Heart left ventricle (tissue), 16 donors: ENCODE measurements around the gene ST8SIA6. TPM values are rescaled to one million over a fixed set of nuclear protein-coding genes. Genes with fewer than 3 reads are reported as not detected.

Experiments
- ATAC-seq, 4 donors: fragments of 200-7000 bp; cut with Tn5 transposase; one replicate each; pipeline ENCODE4 v1.9.1; 2020 to 2022; ENCODE audit warnings: moderate library complexity in 4 of 4, mild to moderate bottlenecking in 3 of 4, moderate number of reproducible peaks in 1 of 4
- DNase-seq, 5 donors: peaks; one replicate each; pipeline ENCODE4 v3.0.0-alpha.2; 2020
- H3K27ac ChIP-seq, 12 donors: fragments of 200-600 bp; sonication (generic) in 4 of 12; one replicate each; pipeline versions ENCODE4 v1.5.0 to v1.8.0; 2016 to 2022; ENCODE audit warnings: mild to moderate bottlenecking in 2 of 12
- H3K27me3 ChIP-seq, 9 donors: fragments of 200-600 bp; sonication (generic) in 2 of 9; one replicate each; pipeline versions ENCODE4 v1.5.1 to v1.8.0; 2016 to 2022; ENCODE audit warnings: mild to moderate bottlenecking in 3 of 9
- H3K36me3 ChIP-seq, 9 donors: fragments of 200-600 bp; sonication (generic) in 2 of 9; one replicate each; pipeline versions ENCODE4 v1.5.0 to v1.8.0; 2018 to 2022; ENCODE audit warnings: mild to moderate bottlenecking in 2 of 9
- H3K4me1 ChIP-seq, 12 donors: fragments of 200-600 bp; sonication (generic) in 4 of 12; one replicate each; pipeline versions ENCODE4 v1.5.0 to v1.8.0; 2016 to 2022; ENCODE audit warnings: mild to moderate bottlenecking in 3 of 12
- H3K4me3 ChIP-seq, 12 donors: fragments of 200-600 bp; sonication (generic) in 4 of 12; one replicate each; pipeline versions ENCODE4 v1.5.0 to v1.8.0; 2017 to 2022; ENCODE audit warnings: mild to moderate bottlenecking in 9 of 12, moderate library complexity in 4 of 12
- H3K9me3 ChIP-seq, 12 donors: fragments of 200-600 bp; sonication (generic) in 4 of 12; one replicate each; pipeline versions ENCODE4 v1.5.0 to v1.8.0; 2016 to 2022; ENCODE audit warnings: mild to moderate bottlenecking in 1 of 12
- POLR2A ChIP-seq, 2 donors: fragments of 450-650 bp; IDR thresholded peaks; one replicate each; pipeline ENCODE4 v1.6.1; 2017; ENCODE audit warnings: antibody characterized with exemption in 2 of 2, mild to moderate bottlenecking in 2 of 2, moderate library complexity in 2 of 2
- WGBS, 4 donors: extraction: QIAGEN DNeasy Blood & Tissue Kit in 2 of 4; methylation state at CpG; one replicate each; pipeline versions ENCODE4 v1.1.5 to v1.1.7; 2013 to 2018; 5-methylcytosine and 5-hydroxymethylcytosine counted together
- intact Hi-C, 10 donors: fragments of 100-400 bp; cut with DNase I; formaldehyde crosslinking; loops; one replicate each; pipeline versions ENCODE4 v1.11.1 to v1.14.2; 2022
- polyA plus RNA-seq, 2 donors: library from polyadenylated mRNA; stranded (reverse); fragments of 200-250 nt; gene quantifications; one replicate each; pipeline ENCODE4 v1.2.3, GENCODE V29; 2013
- total RNA-seq, 9 donors: library from RNA; depleted of rRNA in 2 of 9; stranded (reverse); fragments of >200 nt in 2 of 9; fragmentation: NEBNext Ultra II Directional in 3 of 9; extraction: Animal tissue kit (Norgen Biotek cat#: 25700) in 3 of 9; gene quantifications; one replicate each; pipeline versions ENCODE4 v1.1.0 to v1.2.4, GENCODE V29; 2016 to 2023
- TF ChIP-seq, protein P1 (sequence below), 12 donors: fragments of 200-600 bp; sonication (generic) in 4 of 12; IDR thresholded peaks; one replicate each; pipeline versions ENCODE4 v1.5.0 to v1.8.0; 2018 to 2022; ENCODE audit warnings: antibody characterized with exemption in 12 of 12, mild to moderate bottlenecking in 5 of 12
- donor health status: ischemic (EF 13 %, LVEDD 7.1; RV severe dilation, severe dysfunction).
- donor health status: healthy with polysubstance abuse.
- donor health status: DM: no; HTN: yes; CAD: no.
- donor health status: DM: no; HTN: no; CAD: no.
- donor health status: ischemic (EF 25% LVEDD 6.9; RV normal size, moderate dysfunction).
- donor health status: ischemic (EF 25% LVEDD 5.7; RV mildly dilated, moderate dysfunction).
- donor health status: healthy.
- donor health status: DM: yes; HTN: yes; CAD: no.
- donor health status: ischemic (EF 35%, LVEDD 5.7; RV mildly dilated, moderate dysfunction).
- donor health status: nonischemic (EF 11% LVEDD 7.7; RV severe dilation, severe dysfunction).
- donor health status: DM: yes; HTN: yes; CAD: no.
- donor health status: PGD.
- donor health status: ischemic (EF 29% LVEDD 5.4; RV normal size, mild dysfunction).
- donor health status: nonischemic (EF 23%, LVEDD 6.1; RV moderate dilation, normal function).

Gene ST8SIA6
- total and polyA plus RNA-seq, 11 donors, result 0.80 to 10.1 (median 5.0) TPM

DNA sequence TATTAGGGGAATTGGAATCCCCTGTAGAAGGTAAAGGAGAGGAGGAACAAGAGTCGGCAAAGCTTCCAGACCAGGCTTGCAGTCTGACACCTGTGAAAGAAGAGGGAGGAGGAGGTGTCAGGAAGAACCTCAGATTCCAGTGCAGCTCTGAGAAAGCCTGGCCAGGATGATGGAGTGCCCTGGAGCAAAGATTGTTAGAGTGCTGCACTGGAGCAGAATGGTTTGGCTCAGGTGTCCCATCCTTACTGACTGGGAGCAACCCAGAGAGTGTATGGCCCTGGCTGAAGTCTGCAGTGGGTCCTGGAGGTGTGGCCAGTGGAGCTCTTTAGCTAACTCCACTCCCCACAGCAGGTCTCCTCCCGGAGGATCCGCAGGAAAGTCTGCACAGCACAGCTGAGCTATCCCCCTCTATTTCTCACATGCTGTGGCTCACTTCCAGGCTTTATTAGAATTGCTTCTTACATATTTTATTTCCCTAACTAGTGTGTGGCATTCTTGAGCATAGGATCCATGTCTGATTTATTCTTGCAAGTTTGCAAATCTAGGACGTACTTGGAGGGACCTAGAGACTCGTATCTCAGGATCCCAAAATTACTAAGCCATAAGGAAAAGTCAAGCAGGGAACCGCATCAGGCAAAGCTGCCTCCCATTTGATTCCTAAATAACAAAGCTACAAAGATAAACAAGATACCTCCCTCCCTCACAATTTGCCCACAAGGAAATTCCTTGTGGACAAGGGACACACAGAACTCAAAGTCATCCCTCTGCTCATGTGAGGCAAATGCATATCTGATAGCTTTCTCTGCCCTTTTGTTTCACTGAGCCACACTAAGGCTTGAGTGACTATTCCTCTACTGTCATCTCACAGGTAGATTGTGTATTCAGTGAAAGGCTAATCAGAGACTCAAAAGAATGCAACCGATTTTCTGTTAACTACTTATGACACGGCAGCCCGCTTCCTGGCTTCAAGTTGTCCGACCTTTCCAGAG, 167.5 kb downstream of the ST8SIA6 start:
- intact Hi-C loops, result no loop called here
- H3K27me3 ChIP-seq, result peaks cover 0 to 4% (median 0%) of the 10 kb centered on the region in 9 donors
- H3K27ac ChIP-seq, result no peak overlapping the region
- DNase-seq (no peak), ATAC-seq (no peak)
- no peak overlapping the region for H3K4me3 ChIP-seq
- H3K36me3 ChIP-seq, result no peaks in the 10 kb centered on the region
- WGBS, 4 donors, result 63 to 69% (median 67%) methylated on average over 10 of the region's 10 CpGs
- no peak for TF ChIP-seq POLR2A (IDR thresholded peaks at IDR 0.05)
- TF ChIP-seq, protein P1, sequence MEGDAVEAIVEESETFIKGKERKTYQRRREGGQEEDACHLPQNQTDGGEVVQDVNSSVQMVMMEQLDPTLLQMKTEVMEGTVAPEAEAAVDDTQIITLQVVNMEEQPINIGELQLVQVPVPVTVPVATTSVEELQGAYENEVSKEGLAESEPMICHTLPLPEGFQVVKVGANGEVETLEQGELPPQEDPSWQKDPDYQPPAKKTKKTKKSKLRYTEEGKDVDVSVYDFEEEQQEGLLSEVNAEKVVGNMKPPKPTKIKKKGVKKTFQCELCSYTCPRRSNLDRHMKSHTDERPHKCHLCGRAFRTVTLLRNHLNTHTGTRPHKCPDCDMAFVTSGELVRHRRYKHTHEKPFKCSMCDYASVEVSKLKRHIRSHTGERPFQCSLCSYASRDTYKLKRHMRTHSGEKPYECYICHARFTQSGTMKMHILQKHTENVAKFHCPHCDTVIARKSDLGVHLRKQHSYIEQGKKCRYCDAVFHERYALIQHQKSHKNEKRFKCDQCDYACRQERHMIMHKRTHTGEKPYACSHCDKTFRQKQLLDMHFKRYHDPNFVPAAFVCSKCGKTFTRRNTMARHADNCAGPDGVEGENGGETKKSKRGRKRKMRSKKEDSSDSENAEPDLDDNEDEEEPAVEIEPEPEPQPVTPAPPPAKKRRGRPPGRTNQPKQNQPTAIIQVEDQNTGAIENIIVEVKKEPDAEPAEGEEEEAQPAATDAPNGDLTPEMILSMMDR (IDR thresholded peaks at IDR 0.05), result no peak
- peaks cover 0 to 21% (median 6%) of the 10 kb centered on the region in 12 donors for H3K9me3 ChIP-seq
- H3K4me1 ChIP-seq, result no peaks in the 10 kb centered on the region

DNA sequence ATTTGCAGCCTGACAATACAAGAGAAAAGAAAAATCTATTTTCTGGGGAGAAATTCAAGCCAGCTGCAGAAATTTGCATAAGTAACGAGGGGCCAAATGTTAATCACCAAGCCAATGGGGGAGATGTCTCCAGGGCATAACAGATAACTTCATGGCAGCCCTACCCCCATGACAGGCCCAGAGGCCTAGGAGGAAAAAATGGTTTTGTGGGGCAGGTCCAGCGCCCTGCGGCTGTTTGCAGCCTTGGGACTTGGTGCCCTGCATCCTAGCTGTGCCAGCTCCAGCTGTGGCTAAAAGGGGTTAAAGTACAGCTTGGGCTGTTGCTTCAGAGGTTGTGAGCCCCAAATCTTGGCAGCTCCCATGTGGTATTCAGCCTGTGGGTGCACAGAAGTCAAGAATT, 172.1 kb downstream of the ST8SIA6 start:
- no peaks in the 10 kb centered on the region for H3K36me3 ChIP-seq
- DNase-seq (no peak), ATAC-seq (no peak)
- no peak overlapping the region for H3K27ac ChIP-seq
- intact Hi-C loops, result no loop called here
- WGBS, 4 donors, result 83 to 91% (median 87%) methylated on average over 3 of the region's 3 CpGs
- H3K4me1 ChIP-seq, result no peaks in the 10 kb centered on the region
- H3K9me3 ChIP-seq, result peaks cover 0 to 26% (median 6%) of the 10 kb centered on the region in 12 donors
- no peak overlapping the region for H3K4me3 ChIP-seq
- no peak for TF ChIP-seq POLR2A (IDR thresholded peaks at IDR 0.05)
- TF ChIP-seq, protein P1 (IDR thresholded peaks at IDR 0.05), result no peak
- no peaks in the 10 kb centered on the region for H3K27me3 ChIP-seq

DNA sequence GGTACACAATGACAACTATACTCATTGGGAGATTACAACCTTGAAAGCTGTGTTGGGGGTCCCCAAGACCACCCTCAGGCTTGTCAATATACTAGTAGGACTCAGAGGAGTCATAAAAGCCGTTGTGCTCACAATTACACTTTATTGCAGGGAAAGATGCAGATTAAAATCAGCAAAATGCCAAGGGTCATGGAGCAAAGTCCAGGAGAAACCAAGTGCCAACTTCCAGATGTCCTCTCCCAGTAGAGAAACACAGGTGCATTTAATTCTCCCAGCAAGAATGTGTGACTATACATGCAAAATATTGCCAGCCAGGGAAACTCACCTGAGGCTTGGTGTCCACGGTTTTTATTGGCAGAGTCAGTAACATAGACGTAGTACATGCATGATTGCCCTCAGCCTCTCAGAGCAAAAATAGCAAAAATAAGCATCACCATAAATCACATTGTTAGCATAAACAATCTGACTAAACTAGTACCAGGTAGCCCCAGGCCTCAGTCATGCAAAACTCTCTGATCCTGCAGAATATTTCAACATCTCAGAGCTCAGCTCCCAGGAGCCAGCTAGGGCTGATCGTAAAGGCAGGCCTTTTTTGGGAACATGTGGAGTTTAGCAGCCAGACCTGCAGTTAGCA, 175.7 kb downstream of the ST8SIA6 start:
- WGBS, 4 donors, result 76 to 84% (median 80%) methylated on average over 4 of the region's 4 CpGs
- Histone ChIP-seq H3K27ac (no peak overlapping the region), H3K27me3 (no peaks in the 10 kb centered on the region), H3K4me3 (no peak overlapping the region), H3K4me1 (no peaks in the 10 kb centered on the region), H3K36me3 (no peaks in the 10 kb centered on the region), H3K9me3 (peaks cover 0 to 26% (median 8%) of the 10 kb centered on the region in 12 donors)
- DNase-seq (no peak), ATAC-seq (no peak)
- no peak for TF ChIP-seq POLR2A (IDR thresholded peaks at IDR 0.05)
- TF ChIP-seq, protein P1 (IDR thresholded peaks at IDR 0.05), result no peak
- intact Hi-C loops, result no loop called here

DNA sequence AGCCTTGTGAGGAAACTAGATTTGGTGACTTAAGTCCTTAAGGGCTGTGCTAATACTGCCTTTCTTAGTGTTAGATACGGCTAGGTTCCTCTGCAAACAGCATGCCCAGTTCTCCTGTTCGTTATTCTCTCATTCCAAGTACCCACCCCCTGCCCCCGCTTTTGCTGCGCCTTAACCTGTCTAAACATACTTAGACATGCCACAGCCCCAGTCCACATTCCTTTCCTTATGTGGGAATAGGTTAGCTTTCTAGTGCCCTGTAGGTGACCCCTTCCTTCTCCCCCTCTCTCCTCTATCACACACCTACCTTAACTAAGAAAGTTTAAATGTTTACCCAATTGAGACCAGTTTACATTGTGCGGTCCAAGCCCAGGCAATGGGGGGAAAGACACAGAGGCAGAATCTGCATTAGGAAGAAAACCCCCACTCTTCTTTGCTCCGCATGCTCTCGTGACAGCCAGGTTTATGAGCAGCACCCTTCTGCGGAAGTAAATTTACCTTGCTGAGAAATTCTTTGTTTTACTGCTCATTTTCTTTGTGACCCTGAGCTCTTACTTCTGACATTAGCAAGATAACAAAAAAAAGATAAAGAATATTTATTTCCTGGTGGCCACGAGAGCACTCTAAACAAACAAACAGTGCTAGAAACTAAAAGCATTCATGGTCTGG, 177.5 kb downstream of the ST8SIA6 start:
- DNase-seq (no peak), ATAC-seq (no peak)
- H3K4me1 ChIP-seq, result no peaks in the 10 kb centered on the region
- WGBS, 4 donors, result 89 to 91% (median 90%) methylated on average over 9 of the region's 9 CpGs
- no peaks in the 10 kb centered on the region for H3K36me3 ChIP-seq
- no peak overlapping the region for H3K4me3 ChIP-seq
- TF ChIP-seq, protein P1 (IDR thresholded peaks at IDR 0.05), result no peak
- no peak for TF ChIP-seq POLR2A (IDR thresholded peaks at IDR 0.05)
- H3K9me3 ChIP-seq, result peaks cover 0 to 14% (median 0%) of the 10 kb centered on the region in 12 donors
- no peak overlapping the region for H3K27ac ChIP-seq
- no peaks in the 10 kb centered on the region for H3K27me3 ChIP-seq
- intact Hi-C loops, result no loop called here
